GM12892 (cell line): ENCODE measurements around the gene TMEM214.

Experiments
- POLR2A ChIP-seq: IDR thresholded peaks from 2 replicates; pipeline ENCODE4 v1.6.1; 2011; ENCODE audit warnings: low read depth, low read length, control low read depth
- POLR2AphosphoS5 ChIP-seq: IDR thresholded peaks from 2 replicates; pipeline ENCODE4 v1.6.1; 2011; ENCODE audit warnings: low read depth, low read length, control low read depth
- TAF1 ChIP-seq: IDR thresholded peaks from 2 replicates; pipeline ENCODE4 v1.6.1; 2011; ENCODE audit warnings: low read depth, mild to moderate bottlenecking, control low read depth, low read length, borderline replicate concordance

DNA sequence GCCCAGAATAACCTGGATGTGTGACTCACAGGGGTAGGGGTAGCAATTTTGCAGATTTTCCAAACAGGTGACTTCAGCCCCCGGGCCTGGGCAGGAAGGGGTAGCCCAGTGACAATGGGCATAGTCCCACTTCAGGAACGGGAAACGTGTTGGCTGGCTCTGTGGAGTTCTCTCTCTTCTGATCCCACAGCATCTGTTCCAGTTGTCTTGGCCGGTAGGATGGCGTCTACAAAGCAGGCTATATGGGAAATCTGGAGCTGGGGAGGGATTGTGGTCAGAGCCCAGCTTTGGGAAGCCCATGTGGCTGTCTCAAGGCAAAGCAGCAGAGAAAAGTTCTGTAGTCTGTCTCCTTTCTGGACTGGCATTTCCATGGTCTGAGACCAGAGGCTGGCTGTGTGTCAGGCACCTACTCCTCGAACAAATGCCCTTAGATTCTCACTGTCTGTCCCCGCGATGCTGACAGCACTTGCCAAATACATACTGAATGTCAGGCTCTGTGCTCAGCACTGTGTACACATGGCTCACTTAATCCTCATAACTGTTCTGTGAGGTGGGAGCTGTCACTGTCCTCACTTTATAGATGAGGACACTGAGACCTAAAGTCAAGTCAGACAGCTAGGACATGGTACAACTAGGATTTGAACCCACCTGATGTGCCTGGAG is 17.9 kb upstream of the TMEM214 start:
- no peak for TF ChIP-seq TAF1
- TF ChIP-seq POLR2A = no peak
- no peak for TF ChIP-seq POLR2AphosphoS5
